Measurements from ENCODE around the gene CDK5RAP3. TPM values are rescaled to one million over a fixed set of nuclear protein-coding genes. Genes with fewer than 3 reads are reported as not detected.

Gene CDK5RAP3
- total RNA-seq, 1 experiment from 2014 or later = 255 TPM

GRCh38 chr17:47967607-47968252 is 3.2 kb upstream of the CDK5RAP3 start (continued):
- TF ChIP-seq ZBTB33 (IDR thresholded peaks at IDR 0.05; ENCODE audit: extremely low read depth, insufficient replicate concordance, low read length) = no peak
- no peak for TF ChIP-seq ZFX (IDR thresholded peaks at IDR 0.05)
- no peak for TF ChIP-seq CTCF (IDR thresholded peaks at IDR 0.05 in 2 of 3, conservative IDR thresholded peaks at IDR 0.05 in 1 of 3; ENCODE audit: borderline replicate concordance in 1 of 3, insufficient read depth in 1 of 3, low read depth in 2 of 3, low read length in 2 of 3)

- no peak overlapping the region for H2AFZ ChIP-seq (ENCODE audit: low read depth, low read length, poor library complexity, severe bottlenecking)
- no peaks in the 10 kb centered on the region for H3K27me3 ChIP-seq (ENCODE audit: insufficient read depth, low read length)
- ChIA-PET CTCF (interaction anchor here (1.0 to 4.0 kb wide), 5 partner anchors 22 to 128 kb away, joined by 3 to 42 read pairs (median 19); partner anchors contain the start of gene SCRN2), RAD21 (ENCODE audit: low non-redundant PET in 1 of 2, low total read pairs in 2 of 2, uncharacterized antibody in 2 of 2, unreplicated experiment in 2 of 2) (no interaction called here), POLR2A (interaction anchor here (1.2 to 2.5 kb wide), 3 partner anchors 27 to 73 kb away, joined by 3 to 8 read pairs (median 6); partner anchors contain the start of genes PNPO and SP2)
- H3K36me3 ChIP-seq (ENCODE audit: control insufficient read depth in 1 of 2, insufficient read depth in 2 of 2, low read length in 2 of 2) = peaks cover 2 to 3% of the 10 kb centered on the region in 2 experiments; a peak in 3 of 4 replicates
- intact Hi-C loops (cut with micrococcal nuclease) = no loop called here
- no peak overlapping the region for H3K4me3 ChIP-seq (replicated peaks in 1 of 2; ENCODE audit: low read depth in 1 of 2, low read length in 2 of 2)
- no TSS peak for BruUV-seq (replicated peaks)
- H3K27ac ChIP-seq (ENCODE audit: low read depth, low read length) = no peak overlapping the region
- no peak for ATAC-seq
- no peak for DNase-seq (ENCODE audit: low read depth, low spot score)
- peaks cover 19 to 51% of the 10 kb centered on the region in 2 experiments for H3K4me1 ChIP-seq (ENCODE audit: control insufficient read depth in 1 of 2, insufficient read depth in 2 of 2, low read length in 2 of 2)
- H3K4me2 ChIP-seq (ENCODE audit: low read length) = no peak overlapping the region
- no peaks in the 10 kb centered on the region for H3K9me3 ChIP-seq (ENCODE audit: control insufficient read depth in 1 of 2, insufficient read depth in 1 of 2, low read depth in 1 of 2, low read length in 2 of 2)
- H3K9me2 ChIP-seq (ENCODE audit: insufficient read depth) = no peaks in the 10 kb centered on the region
- H3K9ac ChIP-seq (ENCODE audit: low read length) = no peak overlapping the region
- peaks cover 20% of the 10 kb centered on the region for H3K79me2 ChIP-seq (ENCODE audit: insufficient read depth, low read length)
- no peaks in the 10 kb centered on the region for H4K20me1 ChIP-seq (ENCODE audit: insufficient read depth)
- TF ChIP-seq SRF (IDR thresholded peaks at IDR 0.05; ENCODE audit: low read depth) = no peak
- no peak for TF ChIP-seq REST (IDR thresholded peaks at IDR 0.05; ENCODE audit: low read depth)
- TF ChIP-seq JUND (IDR thresholded peaks at IDR 0.05) = no peak
- TF ChIP-seq CEBPB (IDR thresholded peaks at IDR 0.05; ENCODE audit: low read depth) = no peak
- TF ChIP-seq EZH2phosphoT487 (IDR thresholded peaks at IDR 0.05; ENCODE audit: borderline replicate concordance) = no peak
- no peak for TF ChIP-seq ZFX (IDR thresholded peaks at IDR 0.05)
- no peak for TF ChIP-seq POLR2AphosphoS5 (IDR thresholded peaks at IDR 0.05; ENCODE audit: low read depth, low read length)
- TF ChIP-seq YY1 (IDR thresholded peaks at IDR 0.05; ENCODE audit: extremely low read depth, insufficient replicate concordance, low read depth, low read length) = no peak
- TF ChIP-seq CBX3 (IDR thresholded peaks at IDR 0.05; ENCODE audit: low read depth) = no peak
- TF ChIP-seq EZH2 (IDR thresholded peaks at IDR 0.05) = no peak
- no peak for TF ChIP-seq ATF3 (IDR thresholded peaks at IDR 0.05)
Measured at GRCh38 chr17:47968836-47969235, 2.1 kb upstream of the CDK5RAP3 start.

Measured in HCT116 (cell line).